Keratinocyte (primary cell): ENCODE results near the gene UBXN11. TPM values are rescaled to one million over a fixed set of nuclear protein-coding genes. Genes with fewer than 3 reads are reported as not detected.

Source experiments
- DNase-seq: peaks from one replicate; pipeline ENCODE4 v3.0.0-alpha.2; 2011; ENCODE audit warnings: low read depth, missing footprints, low spot score
- FAIRE-seq: peaks from 2 replicates; lab custom pipeline; 2011; peaks lifted over from hg19 to GRCh38; lab: Jason Lieb, UNC
- H2AFZ ChIP-seq: 2 replicates; pipeline ENCODE4 v1.6.0; 2012; ENCODE audit warnings: low read length, control low read depth, inconsistent platforms; ENCODE audit not compliant: control insufficient read depth
- H3K27ac ChIP-seq: 2 replicates; pipeline ENCODE4 v1.5.1; 2011; ENCODE audit warnings: low read length; ENCODE audit not compliant: control insufficient read depth, insufficient read depth
- H3K27me3 ChIP-seq: 3 replicates; pipeline ENCODE4 v1.6.0; 2011; ENCODE audit warnings: low read length; ENCODE audit not compliant: control insufficient read depth, insufficient read depth; ENCODE audit errors: extremely low read depth
- H3K36me3 ChIP-seq, 2 experiments: 2 replicates in 1 of 2; 3 replicates in 1 of 2; pipeline ENCODE4 v1.5.1; 2011; ENCODE audit warnings: low read length in 2 of 2, mild to moderate bottlenecking in 1 of 2; ENCODE audit not compliant: control insufficient read depth in 2 of 2, insufficient read depth in 2 of 2; ENCODE audit errors: extremely low read depth in 1 of 2
- H3K4me1 ChIP-seq: 3 replicates; pipeline ENCODE4 v1.5.1; 2011; ENCODE audit warnings: low read length; ENCODE audit not compliant: control insufficient read depth, insufficient read depth; ENCODE audit errors: extremely low read depth
- H3K4me2 ChIP-seq: 3 replicates; pipeline ENCODE4 v1.6.0; 2011; ENCODE audit warnings: low read depth, low read length; ENCODE audit not compliant: control insufficient read depth, insufficient read depth; ENCODE audit errors: extremely low read depth
- H3K4me3 ChIP-seq, 3 experiments: fragments of 200-600 bp in 1 of 3; sonication (generic) in 1 of 3; 2 replicates in 2 of 3; 3 replicates in 1 of 3; pipeline ENCODE4 v1.5.1; 2011 to 2016; ENCODE audit warnings: low read length in 3 of 3, mild to moderate bottlenecking in 3 of 3, control low read depth in 2 of 3, inconsistent platforms in 1 of 3, low read depth in 1 of 3, mixed read lengths in 1 of 3, mixed run types in 1 of 3, moderate library complexity in 1 of 3; ENCODE audit not compliant: control insufficient read depth in 2 of 3, insufficient read depth in 2 of 3; ENCODE audit errors: extremely low read depth in 1 of 3
- H3K79me2 ChIP-seq: 2 replicates; pipeline ENCODE4 v1.6.0; 2012; ENCODE audit warnings: low read length; ENCODE audit not compliant: control insufficient read depth, insufficient read depth
- H3K9ac ChIP-seq: 3 replicates; pipeline ENCODE4 v1.6.0; 2011; ENCODE audit warnings: low read length; ENCODE audit not compliant: control insufficient read depth, insufficient read depth; ENCODE audit errors: extremely low read depth
- H3K9me1 ChIP-seq: 3 replicates; pipeline ENCODE4 v1.6.0; 2011; ENCODE audit warnings: low read length; ENCODE audit not compliant: control insufficient read depth, insufficient read depth; ENCODE audit errors: extremely low read depth
- H3K9me3 ChIP-seq: 2 replicates; pipeline ENCODE4 v1.5.1; 2012; ENCODE audit warnings: low read depth, low read length; ENCODE audit not compliant: control insufficient read depth
- H4K20me1 ChIP-seq: 3 replicates; pipeline ENCODE4 v1.6.0; 2011; ENCODE audit warnings: low read length; ENCODE audit not compliant: control insufficient read depth, insufficient read depth; ENCODE audit errors: extremely low read depth
- EZH2 ChIP-seq: IDR thresholded peaks from one replicate; pipeline ENCODE4 v1.6.1; 2012; ENCODE audit warnings: inconsistent platforms, mild to moderate bottlenecking, low read length, moderate library complexity
- dilution Hi-C: fragments of 300-500 bp; cut with MboI; formaldehyde crosslinking; loops from one replicate; pipeline ENCODE4 v1.7.0; 2020; ENCODE audit warnings: low sequenced_read_pairs; ENCODE audit not compliant: extremely low pct_ligation_motif_present
- polyA plus RNA-seq, 5 experiments: library from polyadenylated mRNA; depleted of rRNA in 3 of 5; stranded (reverse) in 3 of 5; stranded (forward) in 1 of 5; unstranded in 1 of 5; fragments of >200 nt; gene quantifications; 1 replicate in 1 of 5; 2 replicates in 3 of 5; 3 replicates in 1 of 5; pipeline versions ENCODE4 v1.2.1 to v1.2.3, GENCODE V29; 2011 to 2012; ENCODE audit warnings: missing spikeins in 2 of 5, low read depth in 1 of 5, low replicate concordance in 1 of 5
- TF ChIP-seq, protein P1 (sequence below), 3 experiments: IDR thresholded peaks in 1 of 3; conservative IDR thresholded peaks in 1 of 3; optimal IDR thresholded peaks in 1 of 3; 2 replicates in 2 of 3; 3 replicates in 1 of 3; pipeline versions ENCODE3 to v1.5.1; 2011; ENCODE audit warnings: low read length in 3 of 3, mild to moderate bottlenecking in 3 of 3, moderate library complexity in 2 of 3, control low read depth in 1 of 3, inconsistent platforms in 1 of 3; ENCODE audit not compliant: insufficient read depth in 2 of 3; ENCODE audit errors: extremely low read depth in 1 of 3

UBXN11 gene
- polyA plus RNA-seq, 1 donor (not counting 4 experiments of a cell fraction or from before 2014, with no cell fraction given): 6.6 TPM

DNA sequence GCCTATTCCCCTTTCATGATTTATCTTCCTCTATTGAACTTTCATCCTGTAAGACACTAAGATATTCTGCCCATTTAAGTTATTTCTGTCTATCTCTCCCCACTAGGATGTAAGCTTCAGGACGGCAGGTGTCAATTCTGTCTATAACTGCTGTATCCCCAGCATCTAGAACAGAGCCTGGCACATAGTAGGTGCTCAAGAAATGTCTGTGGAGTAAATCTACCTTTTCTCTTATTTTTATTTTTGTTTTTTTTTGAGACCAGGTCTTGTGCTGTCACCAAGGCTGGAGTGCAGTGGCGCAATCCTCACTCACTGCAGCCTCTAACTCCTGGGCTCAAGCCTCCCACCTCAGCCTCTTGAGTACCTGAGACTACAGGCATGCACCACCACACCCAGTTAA lies 16.9 kb upstream of the UBXN11 start:
- Histone ChIP-seq H3K36me3 (peaks cover 0 to 24% of the 10 kb centered on the region in 2 experiments), H4K20me1 (no peaks in the 10 kb centered on the region), H3K79me2 (no peaks in the 10 kb centered on the region), H3K9me3 (no peaks in the 10 kb centered on the region), H3K27me3 (no peaks in the 10 kb centered on the region), H3K4me3 (no peak overlapping the region), H3K4me1 (peaks cover 11% of the 10 kb centered on the region), H2AFZ (no peak overlapping the region), H3K27ac (no peak overlapping the region), H3K9me1 (no peaks in the 10 kb centered on the region), H3K9ac (no peak overlapping the region), H3K4me2 (no peak overlapping the region)
- dilution Hi-C loops: no loop called here
- TF ChIP-seq EZH2: no peak
- TF ChIP-seq, protein P1, sequence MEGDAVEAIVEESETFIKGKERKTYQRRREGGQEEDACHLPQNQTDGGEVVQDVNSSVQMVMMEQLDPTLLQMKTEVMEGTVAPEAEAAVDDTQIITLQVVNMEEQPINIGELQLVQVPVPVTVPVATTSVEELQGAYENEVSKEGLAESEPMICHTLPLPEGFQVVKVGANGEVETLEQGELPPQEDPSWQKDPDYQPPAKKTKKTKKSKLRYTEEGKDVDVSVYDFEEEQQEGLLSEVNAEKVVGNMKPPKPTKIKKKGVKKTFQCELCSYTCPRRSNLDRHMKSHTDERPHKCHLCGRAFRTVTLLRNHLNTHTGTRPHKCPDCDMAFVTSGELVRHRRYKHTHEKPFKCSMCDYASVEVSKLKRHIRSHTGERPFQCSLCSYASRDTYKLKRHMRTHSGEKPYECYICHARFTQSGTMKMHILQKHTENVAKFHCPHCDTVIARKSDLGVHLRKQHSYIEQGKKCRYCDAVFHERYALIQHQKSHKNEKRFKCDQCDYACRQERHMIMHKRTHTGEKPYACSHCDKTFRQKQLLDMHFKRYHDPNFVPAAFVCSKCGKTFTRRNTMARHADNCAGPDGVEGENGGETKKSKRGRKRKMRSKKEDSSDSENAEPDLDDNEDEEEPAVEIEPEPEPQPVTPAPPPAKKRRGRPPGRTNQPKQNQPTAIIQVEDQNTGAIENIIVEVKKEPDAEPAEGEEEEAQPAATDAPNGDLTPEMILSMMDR (optimal IDR thresholded peaks at IDR 0.05 in 1 of 3, IDR thresholded peaks at IDR 0.05 in 1 of 3, conservative IDR thresholded peaks at IDR 0.05 in 1 of 3; ENCODE audit: extremely low read depth in 1 of 3, insufficient read depth in 2 of 3, low read length in 3 of 3): no peak
- FAIRE-seq: no peak
- no peak for DNase-seq

DNA sequence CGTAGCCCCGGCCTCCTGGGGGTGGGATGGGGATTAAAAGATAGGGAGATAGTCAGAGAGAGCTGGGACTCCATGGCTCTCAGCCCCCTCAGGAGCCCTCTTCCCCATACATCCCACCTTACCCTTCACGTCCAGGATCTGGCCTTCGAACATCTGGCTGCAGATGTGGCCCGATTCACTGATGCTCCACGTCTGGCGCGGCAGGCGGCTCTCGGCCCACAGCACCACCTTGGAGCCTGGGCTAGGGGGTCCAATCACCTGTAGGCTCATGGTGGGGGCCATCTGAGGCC lies 15.6 kb upstream of the UBXN11 start:
- dilution Hi-C loops: no loop called here
- no peaks in the 10 kb centered on the region for H3K9me3 ChIP-seq
- no peak overlapping the region for H3K9ac ChIP-seq
- FAIRE-seq (no peak), DNase-seq (no peak)
- no peak overlapping the region for H2AFZ ChIP-seq
- TF ChIP-seq, protein P1 (optimal IDR thresholded peaks at IDR 0.05 in 1 of 3, IDR thresholded peaks at IDR 0.05 in 1 of 3, conservative IDR thresholded peaks at IDR 0.05 in 1 of 3; ENCODE audit: extremely low read depth in 1 of 3, insufficient read depth in 2 of 3, low read length in 3 of 3): no peak
- no peak for TF ChIP-seq EZH2
- H3K4me1 ChIP-seq: peaks cover 7% of the 10 kb centered on the region
- no peak overlapping the region for H3K4me3 ChIP-seq
- no peaks in the 10 kb centered on the region for H4K20me1 ChIP-seq
- no peak overlapping the region for H3K4me2 ChIP-seq
- no peaks in the 10 kb centered on the region for H3K27me3 ChIP-seq
- H3K27ac ChIP-seq: no peak overlapping the region
- H3K79me2 ChIP-seq: no peaks in the 10 kb centered on the region
- H3K9me1 ChIP-seq: no peaks in the 10 kb centered on the region
- peaks cover 0 to 24% of the 10 kb centered on the region in 2 experiments for H3K36me3 ChIP-seq
